GM21447 (cell line): Measurements from ENCODE around the gene ANKRD55.
A peak's percentile ranks its signal among the peaks of the same experiment; 100 is the strongest.
"Not testable (repeated sequence)": the region's sequence is repeated elsewhere in the genome, so short reads cannot be mapped to it uniquely, and the experiment has no call there.

Experiments used
- ATAC-seq: cut with Tn5 transposase; IDR thresholded peaks from one replicate; pipeline ENCODE4 v1.9.1; 2021; ENCODE audit not compliant: unreplicated experiment

Gene ANKRD55

DNA sequence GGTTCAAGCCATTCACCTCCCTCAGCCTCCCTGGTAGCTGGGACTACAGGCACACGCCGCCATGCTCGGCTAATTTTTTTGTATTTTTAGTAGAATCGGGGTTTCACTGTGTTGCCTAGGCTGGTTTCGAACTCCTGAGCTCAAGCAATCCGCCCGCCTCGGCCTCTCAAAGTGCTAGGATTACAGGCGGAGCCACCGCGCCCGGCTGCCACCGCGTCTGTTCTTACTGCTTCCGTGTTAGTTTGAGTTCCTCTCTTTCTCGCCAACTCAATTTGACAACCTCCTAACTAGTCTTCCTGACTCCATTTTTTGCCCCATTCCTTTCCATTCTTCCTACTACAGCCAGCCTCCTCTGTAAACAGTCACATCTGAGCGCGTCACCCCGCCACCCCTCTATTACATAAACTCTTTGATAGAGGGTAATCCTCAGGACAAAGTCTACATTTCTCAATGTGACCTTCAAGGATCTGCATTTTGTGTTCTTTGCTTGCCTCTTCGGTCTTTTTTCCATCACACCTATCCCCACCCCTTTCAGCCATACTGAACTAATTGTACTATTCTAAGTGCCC is 149.8 kb downstream of the ANKRD55 start:
- no peak for ATAC-seq

- peak; percentile 41 for ATAC-seq
Measured at GRCh38 chr5:56081053-56081642, 152.0 kb downstream of the ANKRD55 start.

- ATAC-seq: peak; percentile 81
Measured at GRCh38 chr5:56080375-56081052, 152.6 kb downstream of the ANKRD55 start.

GRCh38 chr5:56079157-56079500 is 154.0 kb downstream of the ANKRD55 start:
- ATAC-seq: not testable (repeated sequence)

- no peak for ATAC-seq
Measured at GRCh38 chr5:56078278-56079156, 154.6 kb downstream of the ANKRD55 start.

GRCh38 chr5:56077796-56078233 is 155.3 kb downstream of the ANKRD55 start:
- ATAC-seq: no peak

GRCh38 chr5:56076486-56076885 is 156.6 kb downstream of the ANKRD55 start:
- ATAC-seq: no peak

GRCh38 chr5:56075361-56075760 is 157.8 kb downstream of the ANKRD55 start:
- ATAC-seq: no peak

DNA sequence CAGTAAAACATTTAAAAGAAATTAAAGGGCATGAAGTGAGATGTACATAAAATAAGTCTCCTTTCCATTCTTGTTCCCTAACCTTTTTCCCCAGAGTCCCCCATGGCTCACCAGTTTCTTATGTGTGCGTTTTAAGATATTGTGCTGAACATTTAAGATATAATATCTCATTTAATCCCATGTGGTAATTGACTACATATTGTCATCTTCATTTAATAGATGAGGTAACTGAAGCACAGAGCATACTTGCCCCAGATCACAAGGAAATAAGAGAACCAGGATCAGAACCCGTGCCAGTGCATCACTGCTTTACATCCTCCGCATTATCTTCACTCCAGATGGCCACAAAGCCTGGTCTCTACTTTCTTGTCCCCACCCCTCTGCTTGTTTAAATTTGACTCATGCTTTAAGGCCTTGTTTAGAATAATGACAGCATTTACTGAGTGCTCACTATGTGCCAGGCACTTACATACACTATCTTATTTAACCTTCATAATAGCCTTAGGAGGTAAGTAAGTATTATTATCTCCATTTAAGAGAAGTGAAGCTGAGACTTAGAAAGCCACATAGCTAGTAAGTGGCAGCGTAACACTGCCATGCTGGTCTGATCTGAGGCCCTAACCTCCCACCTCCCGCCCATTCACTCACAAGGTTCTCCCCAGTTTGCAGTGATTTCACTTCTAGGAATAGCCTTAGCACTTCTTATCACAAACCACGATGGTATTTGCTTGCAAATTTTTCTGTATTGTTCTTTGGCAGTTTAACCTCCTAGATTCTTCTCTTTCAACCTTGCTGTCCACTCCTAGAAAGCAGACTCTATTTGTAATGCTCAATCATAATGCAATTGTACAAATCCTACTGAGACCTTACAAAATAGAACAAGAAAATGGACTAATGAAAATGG is 160.0 kb downstream of the ANKRD55 start:
- ATAC-seq: no peak

DNA sequence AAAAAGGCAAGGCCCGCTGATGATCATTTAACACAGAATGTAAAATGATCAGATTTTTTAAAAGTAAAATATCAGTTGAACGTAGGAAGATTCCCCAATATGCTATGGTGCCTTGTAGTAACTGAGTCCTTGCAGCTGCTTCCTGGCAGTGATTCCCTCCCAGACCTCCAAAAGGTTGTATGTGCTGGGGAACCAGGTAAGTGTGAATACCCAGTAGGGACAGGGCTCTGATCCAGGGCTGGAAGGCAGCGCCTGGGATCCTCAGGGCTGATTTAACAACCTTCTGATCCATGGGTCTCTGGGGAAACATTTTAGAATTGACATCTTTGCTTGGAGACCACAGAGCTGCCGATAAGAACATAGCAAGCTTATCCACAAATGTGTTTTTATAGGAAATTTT is 161.7 kb downstream of the ANKRD55 start:
- no peak for ATAC-seq

DNA sequence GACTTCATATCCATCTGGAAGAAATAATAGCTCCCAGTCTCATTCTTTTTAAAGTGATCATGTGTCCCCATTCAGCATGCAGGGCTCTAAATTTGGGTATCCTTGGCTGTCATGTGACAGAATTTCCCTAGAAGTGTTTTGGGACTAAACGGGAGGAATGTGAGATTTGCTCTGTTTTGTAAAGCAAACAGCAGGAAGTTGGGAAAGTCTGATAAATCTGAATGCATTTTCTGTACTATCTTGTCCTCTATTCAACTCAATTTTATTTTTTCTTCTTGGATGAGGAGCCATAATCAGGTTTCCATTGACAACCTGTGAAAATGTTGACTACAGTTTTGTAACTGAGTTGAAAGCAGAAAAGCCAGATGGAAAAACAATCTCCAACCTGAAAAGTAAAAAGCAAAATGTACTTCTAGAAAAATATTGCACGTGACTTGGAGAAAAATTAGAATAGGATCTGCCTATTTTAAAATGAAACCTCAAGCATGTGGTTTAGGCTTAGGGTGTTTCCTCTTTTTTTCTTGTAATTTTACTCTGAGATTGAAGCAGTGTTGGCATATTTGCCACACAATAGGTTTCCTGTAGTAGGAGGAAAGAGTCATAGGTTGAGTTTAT is 162.2 kb downstream of the ANKRD55 start:
- ATAC-seq: no peak

DNA sequence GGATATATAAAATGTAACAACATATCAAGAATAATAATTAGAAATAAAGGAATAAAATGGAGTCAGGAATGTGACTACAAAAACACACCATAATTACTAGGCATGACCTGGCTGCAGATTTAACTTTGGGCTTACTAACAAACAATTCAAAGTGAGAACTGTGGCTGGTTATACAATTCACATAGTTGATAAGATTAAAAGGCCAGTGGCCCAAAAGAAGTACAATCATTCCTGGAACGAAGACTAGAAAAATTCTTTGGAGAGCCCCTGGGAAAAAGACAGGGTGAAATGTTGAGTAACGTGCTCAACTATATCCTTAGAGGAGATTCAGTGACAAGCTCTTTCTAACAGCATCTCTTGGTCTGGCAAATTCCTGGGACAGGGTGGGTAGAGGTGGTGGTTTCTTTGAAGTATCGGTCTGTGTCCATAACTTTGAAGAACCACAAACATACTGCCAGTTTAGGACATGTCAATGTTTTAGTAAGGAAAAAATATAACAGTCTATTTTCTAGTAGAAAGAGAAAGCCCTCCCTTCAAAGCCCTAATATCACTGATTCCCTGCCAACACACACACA is 163.4 kb downstream of the ANKRD55 start:
- no peak for ATAC-seq

- ATAC-seq: no peak
Measured at GRCh38 chr5:56066931-56067450, 166.1 kb downstream of the ANKRD55 start.

DNA sequence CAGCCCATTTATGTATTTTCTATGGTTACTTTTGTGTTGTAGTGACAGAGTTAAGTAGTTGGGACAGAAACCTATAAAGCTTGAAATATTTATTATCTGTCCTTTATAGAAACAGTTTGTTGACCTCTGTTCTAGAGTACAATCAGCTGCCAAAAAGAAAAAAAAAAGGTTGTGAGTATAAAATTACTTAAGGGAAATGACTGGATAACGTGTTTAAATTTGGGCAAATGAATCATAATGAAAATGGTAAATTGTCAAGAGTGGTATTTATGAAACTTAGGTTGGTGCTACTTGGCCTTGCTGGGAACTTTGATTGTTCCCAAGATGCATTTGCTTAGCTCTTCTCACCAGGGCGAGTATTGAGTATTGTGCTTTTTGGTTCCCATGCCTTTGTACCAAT is 168.1 kb downstream of the ANKRD55 start:
- no peak for ATAC-seq

GRCh38 chr5:56060276-56061110 is 172.6 kb downstream of the ANKRD55 start:
- no peak for ATAC-seq

DNA sequence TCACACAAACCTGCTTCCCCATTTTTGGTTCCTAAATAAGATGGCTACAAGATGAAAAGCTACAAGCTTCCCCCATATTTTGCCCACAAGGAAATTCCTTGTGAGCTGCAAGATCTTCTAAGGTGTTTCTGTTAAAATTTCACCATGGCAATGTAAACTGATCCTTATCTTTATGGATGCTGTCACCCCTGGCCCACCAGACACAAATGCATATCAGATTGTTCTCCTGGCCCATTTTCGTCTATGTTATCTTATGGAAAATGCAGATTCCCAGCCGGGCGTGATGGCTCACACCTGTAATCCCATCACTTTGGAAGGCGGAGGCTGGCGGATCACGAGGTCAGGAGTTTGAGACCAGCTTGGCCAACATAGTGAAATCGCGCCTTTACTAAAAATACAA is 173.3 kb downstream of the ANKRD55 start:
- ATAC-seq: no peak

DNA sequence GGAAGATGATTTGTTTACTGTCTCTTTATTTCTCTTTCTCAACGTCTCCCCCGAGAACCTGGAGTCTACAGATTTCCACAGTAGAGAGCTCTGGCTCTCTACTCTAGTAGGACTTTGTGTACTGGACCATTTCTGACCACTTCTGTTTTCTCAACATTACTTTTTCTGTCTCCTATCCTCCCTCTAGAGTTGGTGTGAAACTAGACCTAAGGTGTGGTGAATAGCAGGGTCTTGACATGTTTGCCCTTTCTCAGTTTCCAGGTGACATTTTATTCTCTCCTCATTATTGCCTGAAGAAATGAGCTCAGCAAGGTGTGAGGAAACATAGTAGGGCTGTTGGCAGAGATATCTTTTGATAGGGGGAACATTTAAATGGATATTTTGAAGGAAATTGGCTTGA is 176.3 kb downstream of the ANKRD55 start:
- ATAC-seq: peak; percentile 86

- ATAC-seq: no peak
Measured at GRCh38 chr5:56055859-56056258, 177.3 kb downstream of the ANKRD55 start.

DNA sequence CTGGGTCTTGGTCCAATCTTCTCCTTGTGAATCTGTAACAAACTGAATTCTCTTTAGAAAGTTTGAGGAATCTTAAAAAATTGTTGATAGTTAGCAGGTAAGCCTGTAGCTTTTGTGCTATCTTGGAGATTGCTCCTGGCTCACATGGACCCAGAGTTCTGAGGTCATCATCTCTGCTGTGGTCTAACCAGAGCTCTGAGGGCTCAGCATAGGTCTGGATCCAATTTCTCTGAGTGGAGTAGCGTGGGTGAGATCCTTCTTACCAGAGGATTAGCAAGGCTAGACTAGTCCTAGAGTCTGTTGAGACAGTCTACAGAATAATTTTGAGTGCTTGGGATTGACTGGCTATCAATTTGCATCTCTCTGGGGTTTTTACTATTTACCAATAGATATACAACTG is 177.8 kb downstream of the ANKRD55 start:
- ATAC-seq: no peak
